ENCODE measurements around the gene PJA1. TPM values are rescaled to one million over a fixed set of nuclear protein-coding genes. Genes with fewer than 3 reads are reported as not detected.

PJA1 gene
- total and polyA plus RNA-seq, 9 donors, result 76.2 to 90.8 (median 82.1) TPM

GRCh38 chrX:69195810-69196209 lies 30.6 kb upstream of the PJA1 start:
- Histone ChIP-seq H3K4me1 (ENCODE audit: control insufficient read depth, insufficient read depth, low read length) (peaks cover 5% of the 10 kb centered on the region), H3K9me3 (replicated peaks; ENCODE audit: control insufficient read depth, low read depth, low read length) (no peaks in the 10 kb centered on the region), H3K4me3 (ENCODE audit: low read length) (no peak overlapping the region), H3K27me3 (ENCODE audit: control insufficient read depth, insufficient read depth, low read length) (peaks cover 62% of the 10 kb centered on the region), H3K36me3 (ENCODE audit: control insufficient read depth, insufficient read depth, low read length) (no peaks in the 10 kb centered on the region), H3K27ac (ENCODE audit: low read length) (no peak overlapping the region)
- no peak for DNase-seq
- 80% methylated on average over 2 of the region's 3 CpGs for WGBS (ENCODE audit: insufficient coverage)

- no peaks in the 10 kb centered on the region for H3K36me3 ChIP-seq (ENCODE audit: control insufficient read depth, insufficient read depth, low read length)
- H3K27ac ChIP-seq (ENCODE audit: low read length), result no peak overlapping the region
- WGBS (ENCODE audit: insufficient coverage), result 48% methylated on average over 7 of the region's 10 CpGs
- DNase-seq, result peak; percentile 23
- peaks cover 58% of the 10 kb centered on the region for H3K27me3 ChIP-seq (ENCODE audit: control insufficient read depth, insufficient read depth, low read length)
- no peaks in the 10 kb centered on the region for H3K9me3 ChIP-seq (replicated peaks; ENCODE audit: control insufficient read depth, low read depth, low read length)
- H3K4me1 ChIP-seq (ENCODE audit: control insufficient read depth, insufficient read depth, low read length), result peaks cover 5% of the 10 kb centered on the region
- H3K4me3 ChIP-seq (ENCODE audit: low read length), result no peak overlapping the region
Observed at GRCh38 chrX:69195192-69195591, 29.9 kb upstream of the PJA1 start.

DNA sequence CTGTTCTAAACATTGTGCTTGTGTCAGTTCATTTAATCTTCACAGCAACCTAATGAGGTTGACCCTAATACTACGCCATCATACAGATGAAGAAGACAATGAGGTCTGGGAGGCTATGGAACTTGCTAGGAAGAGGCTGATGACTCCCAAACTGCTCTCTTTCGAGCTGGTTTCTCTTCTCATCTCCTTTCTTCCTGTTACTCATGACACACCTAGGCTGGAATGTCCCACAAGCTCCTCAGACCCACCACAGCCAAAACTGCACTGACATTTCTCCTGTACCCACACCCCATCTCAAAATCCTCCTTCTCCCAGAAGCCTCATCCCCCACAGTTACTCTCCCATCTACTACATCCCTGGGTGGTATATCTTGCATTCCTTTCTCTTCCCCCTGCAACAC lies 27.4 kb upstream of the PJA1 start:
- no peak for DNase-seq
- peaks cover 56% of the 10 kb centered on the region for H3K27me3 ChIP-seq (ENCODE audit: control insufficient read depth, insufficient read depth, low read length)
- H3K27ac ChIP-seq (ENCODE audit: low read length), result no peak overlapping the region
- WGBS (ENCODE audit: insufficient coverage), result 33% methylated on average over 1 of the region's 2 CpGs
- no peaks in the 10 kb centered on the region for H3K36me3 ChIP-seq (ENCODE audit: control insufficient read depth, insufficient read depth, low read length)
- no peak overlapping the region for H3K4me3 ChIP-seq (ENCODE audit: low read length)
- peaks cover 8% of the 10 kb centered on the region for H3K4me1 ChIP-seq (ENCODE audit: control insufficient read depth, insufficient read depth, low read length)
- no peaks in the 10 kb centered on the region for H3K9me3 ChIP-seq (replicated peaks; ENCODE audit: control insufficient read depth, low read depth, low read length)

GRCh38 chrX:69189576-69190371 lies 24.5 kb upstream of the PJA1 start:
- Histone ChIP-seq H3K4me3 (ENCODE audit: low read length) (no peak overlapping the region), H3K36me3 (ENCODE audit: control insufficient read depth, insufficient read depth, low read length) (no peaks in the 10 kb centered on the region), H3K27me3 (ENCODE audit: control insufficient read depth, insufficient read depth, low read length) (peaks cover 40% of the 10 kb centered on the region), H3K27ac (ENCODE audit: low read length) (peak overlapping the region; percentile 20), H3K9me3 (replicated peaks; ENCODE audit: control insufficient read depth, low read depth, low read length) (no peaks in the 10 kb centered on the region), H3K4me1 (ENCODE audit: control insufficient read depth, insufficient read depth, low read length) (peaks cover 3% of the 10 kb centered on the region)
- DNase-seq, result peak; percentile 74
- WGBS (ENCODE audit: insufficient coverage), result 21% methylated on average over 4 of the region's 9 CpGs

GRCh38 chrX:69186651-69187050 lies 21.4 kb upstream of the PJA1 start:
- H3K36me3 ChIP-seq (ENCODE audit: control insufficient read depth, insufficient read depth, low read length), result no peaks in the 10 kb centered on the region
- no CpG with 5 or more reads among the region's 1 CpG for WGBS (ENCODE audit: insufficient coverage)
- H3K27ac ChIP-seq (ENCODE audit: low read length), result no peak overlapping the region
- H3K27me3 ChIP-seq (ENCODE audit: control insufficient read depth, insufficient read depth, low read length), result peaks cover 36% of the 10 kb centered on the region
- DNase-seq, result no peak
- H3K4me1 ChIP-seq (ENCODE audit: control insufficient read depth, insufficient read depth, low read length), result peaks cover 3% of the 10 kb centered on the region
- no peak overlapping the region for H3K4me3 ChIP-seq (ENCODE audit: low read length)
- H3K9me3 ChIP-seq (replicated peaks; ENCODE audit: control insufficient read depth, low read depth, low read length), result no peaks in the 10 kb centered on the region

GRCh38 chrX:69185886-69186285 lies 20.6 kb upstream of the PJA1 start:
- H3K27ac ChIP-seq (ENCODE audit: low read length), result no peak overlapping the region
- no peaks in the 10 kb centered on the region for H3K9me3 ChIP-seq (replicated peaks; ENCODE audit: control insufficient read depth, low read depth, low read length)
- no peak overlapping the region for H3K4me3 ChIP-seq (ENCODE audit: low read length)
- peaks cover 3% of the 10 kb centered on the region for H3K4me1 ChIP-seq (ENCODE audit: control insufficient read depth, insufficient read depth, low read length)
- peaks cover 38% of the 10 kb centered on the region for H3K27me3 ChIP-seq (ENCODE audit: control insufficient read depth, insufficient read depth, low read length)
- H3K36me3 ChIP-seq (ENCODE audit: control insufficient read depth, insufficient read depth, low read length), result no peaks in the 10 kb centered on the region
- DNase-seq, result no peak
- 41% methylated on average over 2 of the region's 2 CpGs for WGBS (ENCODE audit: insufficient coverage)

DNA sequence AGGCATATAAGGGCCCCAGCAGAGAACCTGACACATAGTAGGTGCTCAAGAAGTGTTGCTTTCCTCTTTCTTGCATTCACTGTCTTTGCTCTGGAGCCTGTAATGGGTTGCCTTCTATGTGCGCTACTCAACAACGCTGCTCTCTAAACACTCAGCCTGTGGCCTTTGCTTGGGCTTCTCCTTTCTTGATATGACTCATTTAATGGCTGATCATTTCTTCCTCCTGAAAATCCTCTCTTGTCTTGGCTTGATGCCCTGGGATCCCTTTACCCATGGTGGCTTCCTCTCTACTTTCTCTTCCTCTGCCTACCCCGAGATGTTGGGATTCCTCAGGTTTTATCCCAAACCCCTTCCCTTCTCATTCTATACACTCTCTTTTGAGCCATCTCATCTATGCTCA lies 19.9 kb upstream of the PJA1 start:
- peaks cover 40% of the 10 kb centered on the region for H3K27me3 ChIP-seq (ENCODE audit: control insufficient read depth, insufficient read depth, low read length)
- peaks cover 3% of the 10 kb centered on the region for H3K4me1 ChIP-seq (ENCODE audit: control insufficient read depth, insufficient read depth, low read length)
- H3K4me3 ChIP-seq (ENCODE audit: low read length), result no peak overlapping the region
- no peaks in the 10 kb centered on the region for H3K36me3 ChIP-seq (ENCODE audit: control insufficient read depth, insufficient read depth, low read length)
- no peak overlapping the region for H3K27ac ChIP-seq (ENCODE audit: low read length)
- 75% methylated on average over 3 of the region's 3 CpGs for WGBS (ENCODE audit: insufficient coverage)
- no peaks in the 10 kb centered on the region for H3K9me3 ChIP-seq (replicated peaks; ENCODE audit: control insufficient read depth, low read depth, low read length)
- DNase-seq, result no peak

DNA sequence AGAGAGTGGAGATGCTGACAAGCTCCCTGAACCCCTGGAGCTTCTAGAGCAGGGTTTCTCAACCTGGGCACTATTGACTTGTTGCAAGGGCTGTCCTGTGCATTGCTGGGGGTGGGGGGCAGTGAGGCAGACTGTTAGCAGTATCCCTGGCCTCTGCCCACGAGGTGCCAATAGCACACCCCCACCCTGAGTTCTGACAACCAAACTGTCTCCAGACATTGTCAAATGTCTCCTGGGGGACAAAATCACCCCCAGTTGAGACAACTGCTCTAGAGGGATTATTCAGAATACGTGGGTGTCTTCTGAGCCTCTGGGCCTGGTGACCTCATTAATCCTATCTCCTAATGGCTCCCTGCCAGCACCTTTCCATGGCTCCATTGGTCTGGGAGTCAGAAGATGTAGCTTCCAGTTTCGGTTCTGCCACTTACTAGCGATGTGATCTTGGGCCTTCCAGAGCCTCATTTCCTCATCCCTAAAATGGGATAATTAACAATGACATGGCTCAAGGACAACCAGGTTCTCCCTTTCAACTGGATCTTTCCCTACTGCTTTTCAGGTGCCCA lies 17.6 kb upstream of the PJA1 start:
- Histone ChIP-seq H3K36me3 (ENCODE audit: control insufficient read depth, insufficient read depth, low read length) (no peaks in the 10 kb centered on the region), H3K27me3 (ENCODE audit: control insufficient read depth, insufficient read depth, low read length) (peaks cover 49% of the 10 kb centered on the region), H3K9me3 (replicated peaks; ENCODE audit: control insufficient read depth, low read depth, low read length) (no peaks in the 10 kb centered on the region), H3K27ac (ENCODE audit: low read length) (no peak overlapping the region), H3K4me1 (ENCODE audit: control insufficient read depth, insufficient read depth, low read length) (no peaks in the 10 kb centered on the region), H3K4me3 (ENCODE audit: low read length) (no peak overlapping the region)
- WGBS (ENCODE audit: insufficient coverage), result 66% methylated on average over 3 of the region's 4 CpGs
- DNase-seq, result no peak

DNA sequence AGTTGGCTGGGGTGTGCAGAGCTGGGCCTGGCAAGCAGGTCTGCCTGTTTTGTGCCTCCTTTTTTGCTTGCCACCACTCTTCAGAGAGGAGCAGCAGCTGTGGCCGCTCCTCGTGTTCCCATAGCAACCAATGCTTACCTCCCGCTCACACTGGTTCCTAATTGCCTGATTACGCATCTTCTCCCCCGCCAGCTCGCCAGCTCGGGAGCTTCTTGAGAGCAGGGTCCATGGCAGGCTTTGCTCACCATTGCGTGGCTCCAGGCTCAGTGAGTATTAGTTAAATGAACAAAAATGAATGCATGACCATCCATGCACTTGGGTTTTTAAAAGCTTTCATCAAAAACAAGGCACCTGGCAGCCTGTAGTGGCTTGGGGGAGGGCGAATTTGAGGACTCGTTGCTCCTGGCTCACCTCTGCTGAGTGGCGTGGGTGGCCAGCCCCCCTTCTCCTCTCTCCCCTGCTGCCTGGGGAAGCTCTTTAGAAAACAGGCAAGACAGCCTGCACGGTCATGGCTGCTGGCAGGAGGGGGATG lies 14.2 kb upstream of the PJA1 start:
- Histone ChIP-seq H3K4me1 (ENCODE audit: control insufficient read depth, insufficient read depth, low read length) (no peaks in the 10 kb centered on the region), H3K36me3 (ENCODE audit: control insufficient read depth, insufficient read depth, low read length) (no peaks in the 10 kb centered on the region), H3K4me3 (ENCODE audit: low read length) (no peak overlapping the region), H3K27me3 (ENCODE audit: control insufficient read depth, insufficient read depth, low read length) (peaks cover 51% of the 10 kb centered on the region), H3K27ac (ENCODE audit: low read length) (no peak overlapping the region), H3K9me3 (replicated peaks; ENCODE audit: control insufficient read depth, low read depth, low read length) (no peaks in the 10 kb centered on the region)
- 10% methylated on average over 2 of the region's 12 CpGs for WGBS (ENCODE audit: insufficient coverage)
- peak; percentile 45 for DNase-seq

DNA sequence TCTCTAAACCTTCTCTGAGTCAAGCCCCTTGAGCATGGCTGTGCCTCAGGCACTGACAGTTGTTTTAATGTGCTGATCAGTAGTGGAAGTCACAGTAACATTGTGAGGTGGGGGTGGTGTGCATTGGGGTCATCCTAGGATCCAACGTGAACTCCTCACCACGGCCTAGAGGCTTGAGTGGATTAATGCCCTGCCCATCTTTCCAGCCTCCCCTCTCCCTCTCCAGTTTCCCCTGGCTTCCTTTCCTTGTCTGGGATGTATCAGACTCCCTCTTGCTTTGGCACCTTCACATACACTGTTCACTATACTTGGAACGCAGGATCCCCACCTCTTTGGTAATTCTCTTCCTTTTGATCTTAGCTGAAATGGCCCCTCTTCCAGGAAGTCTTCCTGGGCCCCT lies 13.3 kb upstream of the PJA1 start:
- no peaks in the 10 kb centered on the region for H3K9me3 ChIP-seq (replicated peaks; ENCODE audit: control insufficient read depth, low read depth, low read length)
- 42% methylated on average over 3 of the region's 3 CpGs for WGBS (ENCODE audit: insufficient coverage)
- no peak overlapping the region for H3K4me3 ChIP-seq (ENCODE audit: low read length)
- no peak for DNase-seq
- no peaks in the 10 kb centered on the region for H3K4me1 ChIP-seq (ENCODE audit: control insufficient read depth, insufficient read depth, low read length)
- H3K27ac ChIP-seq (ENCODE audit: low read length), result no peak overlapping the region
- H3K36me3 ChIP-seq (ENCODE audit: control insufficient read depth, insufficient read depth, low read length), result no peaks in the 10 kb centered on the region
- H3K27me3 ChIP-seq (ENCODE audit: control insufficient read depth, insufficient read depth, low read length), result peaks cover 51% of the 10 kb centered on the region

Data from muscle of leg (tissue), 11 donors.